Trophoblast cell (in vitro differentiated cells and primary cell): ENCODE data around the gene CDK2AP2. TPM values are rescaled to one million over a fixed set of nuclear protein-coding genes. Genes with fewer than 3 reads are reported as not detected.
"Not testable (repeated sequence)": the region's sequence is repeated elsewhere in the genome, so short reads cannot be mapped to it uniquely, and the experiment has no call there.

Source experiments
- DNase-seq, 2 donors: peaks; one replicate each; pipeline ENCODE4 v3.0.0-alpha.2; 2016
- H2AFZ ChIP-seq: 2 replicates; pipeline ENCODE4 v1.6.1; 2013; ENCODE audit warnings: low read length, moderate library complexity, mild to moderate bottlenecking; ENCODE audit not compliant: insufficient read depth, poor library complexity
- H2AK5ac ChIP-seq: 2 replicates; pipeline ENCODE4 v1.6.1; 2013; ENCODE audit warnings: mild to moderate bottlenecking, low read length
- H2BK120ac ChIP-seq: 2 replicates; pipeline ENCODE4 v1.6.1; 2013; ENCODE audit warnings: low read length, mild to moderate bottlenecking, moderate library complexity; ENCODE audit not compliant: insufficient read depth, poor library complexity
- H2BK12ac ChIP-seq: 2 replicates; pipeline ENCODE4 v1.6.1; 2013; ENCODE audit warnings: mild to moderate bottlenecking, low read length, moderate library complexity
- H2BK5ac ChIP-seq: 2 replicates; pipeline ENCODE4 v1.6.1; 2013; ENCODE audit warnings: low read length, low read depth, moderate library complexity, mild to moderate bottlenecking; ENCODE audit not compliant: poor library complexity
- H3K14ac ChIP-seq: 2 replicates; pipeline ENCODE4 v1.6.1; 2013; ENCODE audit warnings: mild to moderate bottlenecking, low read length
- H3K18ac ChIP-seq: 2 replicates; pipeline ENCODE4 v1.6.1; 2013; ENCODE audit warnings: mild to moderate bottlenecking, low read length
- H3K23ac ChIP-seq: 2 replicates; pipeline ENCODE4 v1.6.1; 2013; ENCODE audit warnings: low read length
- H3K27ac ChIP-seq: 2 replicates; pipeline ENCODE4 v1.5.1; 2013; ENCODE audit warnings: low read depth, mild to moderate bottlenecking, inconsistent platforms, low read length, moderate library complexity
- H3K27me3 ChIP-seq: 2 replicates; pipeline ENCODE4 v1.6.1; 2013; ENCODE audit warnings: inconsistent platforms, mild to moderate bottlenecking, low read length, moderate library complexity; ENCODE audit not compliant: insufficient read depth
- H3K36me3 ChIP-seq, 2 experiments: 1 replicate in 1 of 2; 2 replicates in 1 of 2; pipeline ENCODE4 v1.6.1; 2013; ENCODE audit warnings: low read length in 2 of 2, mild to moderate bottlenecking in 2 of 2, moderate library complexity in 1 of 2; ENCODE audit not compliant: insufficient read depth in 2 of 2, control insufficient read depth in 1 of 2
- H3K4ac ChIP-seq: 2 replicates; pipeline ENCODE4 v1.6.1; 2013; ENCODE audit warnings: low read depth, mild to moderate bottlenecking, low read length, moderate library complexity
- H3K4me1 ChIP-seq, 2 experiments: 1 replicate in 1 of 2; 2 replicates in 1 of 2; pipeline ENCODE4 v1.6.1; 2013; ENCODE audit warnings: low read length in 2 of 2, mild to moderate bottlenecking in 2 of 2, moderate library complexity in 1 of 2; ENCODE audit not compliant: insufficient read depth in 2 of 2, control insufficient read depth in 1 of 2
- H3K4me2 ChIP-seq: 2 replicates; pipeline ENCODE4 v1.6.1; 2013; ENCODE audit warnings: inconsistent platforms, mild to moderate bottlenecking, low read length, moderate library complexity
- H3K4me3 ChIP-seq: 2 replicates; pipeline ENCODE4 v1.5.1; 2013; ENCODE audit warnings: mild to moderate bottlenecking, low read depth, low read length, inconsistent platforms
- H3K79me1 ChIP-seq: one replicate; pipeline ENCODE4 v1.6.1; 2013; ENCODE audit warnings: low read length
- H3K79me2 ChIP-seq: 2 replicates; pipeline ENCODE4 v1.6.1; 2013; ENCODE audit warnings: low read length, mild to moderate bottlenecking; ENCODE audit not compliant: control insufficient read depth, insufficient read depth, poor library complexity
- H3K9ac ChIP-seq: 2 replicates; pipeline ENCODE4 v1.6.1; 2013; ENCODE audit warnings: mild to moderate bottlenecking, low read length
- H3K9me3 ChIP-seq: 2 replicates; pipeline ENCODE4 v1.6.1; 2013; ENCODE audit warnings: low read depth, mild to moderate bottlenecking, control low read depth, inconsistent platforms, low read length; ENCODE audit not compliant: insufficient read depth
- H4K12ac ChIP-seq: 2 replicates; pipeline ENCODE4 v1.6.1; 2013; ENCODE audit warnings: low read depth, mild to moderate bottlenecking, low read length, moderate library complexity
- H4K8ac ChIP-seq: 2 replicates; pipeline ENCODE4 v1.6.1; 2013; ENCODE audit warnings: low read depth, mild to moderate bottlenecking, low read length, moderate library complexity
- H4K91ac ChIP-seq: one replicate; pipeline ENCODE4 v1.6.1; 2013; ENCODE audit warnings: low read depth, mild to moderate bottlenecking, low read length, moderate library complexity
- WGBS: extraction: QIAGEN DNeasy Blood & Tissue Kit; methylation state at CpG from one replicate; pipeline ENCODE4 v1.1.7; 2013; ENCODE audit warnings: missing lambda C conversion rate; ENCODE audit not compliant: insufficient read length, insufficient coverage; ENCODE audit errors: extremely low coverage; 5-methylcytosine and 5-hydroxymethylcytosine counted together
- polyA plus RNA-seq: library from polyadenylated mRNA; stranded (reverse); fragments of 200-250 nt; gene quantifications from 2 replicates; pipeline ENCODE4 v1.2.3, GENCODE V29; 2013

Gene CDK2AP2, protein sequence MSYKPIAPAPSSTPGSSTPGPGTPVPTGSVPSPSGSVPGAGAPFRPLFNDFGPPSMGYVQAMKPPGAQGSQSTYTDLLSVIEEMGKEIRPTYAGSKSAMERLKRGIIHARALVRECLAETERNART
- 117 and 126 TPM in 2 replicates for polyA plus RNA-seq

DNA sequence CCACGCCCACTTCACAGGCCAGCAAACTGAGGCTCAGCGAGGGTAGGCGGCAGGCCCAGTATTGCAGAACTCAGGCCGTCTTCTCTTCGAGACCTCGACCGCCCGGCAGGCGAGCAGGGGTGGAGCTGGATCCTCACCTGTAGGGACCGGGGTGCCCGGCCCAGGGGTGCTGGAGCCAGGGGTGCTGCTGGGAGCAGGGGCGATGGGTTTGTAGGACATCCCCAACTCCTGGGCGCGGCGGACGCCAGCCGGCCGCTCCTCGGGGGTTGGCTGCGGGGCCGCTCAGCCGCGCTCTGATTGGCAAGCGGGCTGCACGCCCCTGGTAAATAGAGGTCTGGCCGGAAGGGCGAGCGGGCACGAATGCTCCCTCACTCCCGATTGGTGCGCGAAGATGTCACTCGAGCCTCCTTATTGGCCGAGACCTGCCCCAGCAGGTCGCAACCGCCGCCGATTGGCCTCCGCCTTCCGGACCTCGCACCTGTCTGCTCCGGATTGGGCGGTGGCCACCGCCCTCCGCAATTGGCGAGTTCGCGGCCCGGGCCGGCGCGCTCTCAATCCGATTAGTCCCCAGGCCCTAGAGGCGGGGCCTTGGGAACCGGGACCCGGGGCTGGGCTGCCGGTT lies at the start of gene CDK2AP2:
Gene CDK2AP2 (minus strand): TSS at position 299 of the 622 bp plus-strand sequence. CDS start 80 bp downstream, at position 219.
- peak within 1 kb of the TSS; percentile 100 for H4K8ac ChIP-seq
- H3K79me1 ChIP-seq: peaks cover 24% of the 10 kb centered on the region
- H2AK5ac ChIP-seq: peak within 1 kb of the TSS; percentile 88
- no CpG with 5 or more reads among the region's 57 CpGs for WGBS
- H3K27me3 ChIP-seq: no peaks in the 10 kb centered on the region
- H3K36me3 ChIP-seq: peaks cover 8 to 11% of the 10 kb centered on the region in 2 experiments
- H3K4ac ChIP-seq: peak within 1 kb of the TSS; percentile 88
- no peak within 1 kb of the TSS for H3K23ac ChIP-seq
- peaks cover 17% of the 10 kb centered on the region for H3K79me2 ChIP-seq
- H3K14ac ChIP-seq: peak within 1 kb of the TSS; percentile 93
- peak within 1 kb of the TSS; percentile 83 for H3K4me2 ChIP-seq
- peak within 1 kb of the TSS; percentile 99 for H3K18ac ChIP-seq
- peak within 1 kb of the TSS; percentile 90 for H3K4me3 ChIP-seq
- H3K4me1 ChIP-seq: peaks cover 23 to 36% of the 10 kb centered on the region in 2 experiments
- peak within 1 kb of the TSS; percentile 94 for H2BK120ac ChIP-seq
- peak; percentile 100 for DNase-seq
- no peaks in the 10 kb centered on the region for H3K9me3 ChIP-seq
- peak within 1 kb of the TSS; percentile 91 for H3K27ac ChIP-seq
- peak within 1 kb of the TSS; percentile 99 for H4K91ac ChIP-seq
- H2BK12ac ChIP-seq: peak within 1 kb of the TSS; percentile 77
- peak within 1 kb of the TSS; percentile 99 for H4K12ac ChIP-seq
- peak within 1 kb of the TSS; percentile 98 for H2BK5ac ChIP-seq
- H3K9ac ChIP-seq: peak within 1 kb of the TSS; percentile 81
- peak within 1 kb of the TSS; percentile 100 for H2AFZ ChIP-seq

DNA sequence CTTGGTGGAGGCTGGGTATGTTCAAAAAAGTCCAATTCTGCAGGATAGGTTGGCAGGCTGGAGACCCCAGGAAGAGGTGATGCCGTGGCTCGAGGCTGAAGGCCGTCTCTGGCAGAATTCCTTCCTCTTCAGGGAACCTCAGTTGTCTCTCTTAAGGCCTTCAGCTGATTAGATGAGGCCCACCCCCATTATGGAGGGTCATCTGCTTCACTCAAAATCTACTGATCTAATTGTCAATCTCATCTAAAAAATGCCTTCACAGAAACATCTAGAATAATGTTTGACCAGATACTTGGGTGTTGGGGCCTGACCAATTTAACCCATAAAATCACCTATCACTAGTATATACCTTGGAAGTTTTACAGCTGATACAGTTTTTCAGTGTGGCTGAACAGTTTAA lies 48.3 kb upstream of the CDK2AP2 start:
- H3K4me1 ChIP-seq: no peaks in the 10 kb centered on the region
- H3K18ac ChIP-seq: no peak overlapping the region
- no peaks in the 10 kb centered on the region for H3K79me1 ChIP-seq
- H3K9me3 ChIP-seq: peaks cover 4% of the 10 kb centered on the region
- H3K23ac ChIP-seq: no peak overlapping the region
- no CpG with 5 or more reads among the region's 3 CpGs for WGBS
- no peak overlapping the region for H2BK5ac ChIP-seq
- H4K12ac ChIP-seq: no peak overlapping the region
- H3K4me2 ChIP-seq: no peak overlapping the region
- no peak overlapping the region for H2BK120ac ChIP-seq
- no peak overlapping the region for H3K4ac ChIP-seq
- H2AFZ ChIP-seq: no peak overlapping the region
- H4K8ac ChIP-seq: no peak overlapping the region
- no peak overlapping the region for H3K14ac ChIP-seq
- no peak overlapping the region for H3K4me3 ChIP-seq
- no peaks in the 10 kb centered on the region for H3K79me2 ChIP-seq
- no peak overlapping the region for H3K27ac ChIP-seq
- H3K9ac ChIP-seq: no peak overlapping the region
- H3K36me3 ChIP-seq: no peaks in the 10 kb centered on the region
- no peaks in the 10 kb centered on the region for H3K27me3 ChIP-seq
- H4K91ac ChIP-seq: no peak overlapping the region
- no peak overlapping the region for H2BK12ac ChIP-seq
- H2AK5ac ChIP-seq: no peak overlapping the region
- no peak for DNase-seq

DNA sequence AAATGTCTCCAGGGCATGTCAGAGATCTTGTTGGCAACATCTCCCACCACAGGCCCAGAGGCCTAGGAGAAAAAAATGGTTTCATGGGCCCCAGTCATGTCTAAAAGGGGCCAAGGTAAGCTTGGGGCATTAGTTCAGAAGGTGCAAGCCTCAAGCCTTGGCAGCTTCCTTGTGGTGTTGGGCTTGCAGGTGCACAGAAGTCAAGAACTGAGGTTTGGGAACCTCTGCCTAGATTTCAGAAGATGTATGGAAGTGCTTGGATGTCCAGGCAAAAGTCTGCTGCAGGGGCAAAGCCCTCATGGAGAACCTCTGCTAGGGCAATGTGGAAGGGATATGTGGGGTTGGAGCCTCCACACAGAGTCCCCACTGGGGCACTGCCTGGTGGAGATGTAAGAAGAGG lies 43.7 kb upstream of the CDK2AP2 start:
- not testable (repeated sequence) for H3K23ac ChIP-seq, H3K36me3 ChIP-seq, H4K8ac ChIP-seq, H3K79me1 ChIP-seq, H3K79me2 ChIP-seq, H2BK12ac ChIP-seq, H2AK5ac ChIP-seq, H3K14ac ChIP-seq, H4K12ac ChIP-seq, H3K27me3 ChIP-seq, H3K4me2 ChIP-seq, H3K4me1 ChIP-seq, DNase-seq, H3K18ac ChIP-seq, H2AFZ ChIP-seq, H3K9ac ChIP-seq, H3K4ac ChIP-seq, H2BK120ac ChIP-seq, H3K9me3 ChIP-seq, H3K27ac ChIP-seq, H2BK5ac ChIP-seq, H4K91ac ChIP-seq, H3K4me3 ChIP-seq

DNA sequence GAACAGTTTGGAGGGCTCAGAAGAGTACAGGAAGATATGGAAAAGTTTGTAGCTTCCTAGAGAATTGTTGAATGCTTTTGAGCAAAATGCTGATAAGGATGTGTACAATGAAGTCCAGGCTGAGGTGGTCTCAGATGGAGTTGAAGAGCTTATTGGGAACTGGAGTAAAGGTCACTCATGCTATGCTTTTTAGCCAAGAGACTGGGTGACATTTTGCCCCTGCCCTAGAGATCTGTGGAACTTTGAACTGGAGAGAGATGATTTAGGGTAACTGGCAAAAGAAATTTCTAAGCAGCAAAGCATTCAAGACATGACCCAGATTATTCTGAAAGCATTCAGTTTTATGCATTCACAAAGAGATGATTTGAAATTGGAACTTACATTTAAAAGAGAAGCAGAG lies 43.2 kb upstream of the CDK2AP2 start:
- H3K27ac ChIP-seq: no peak overlapping the region
- H2BK12ac ChIP-seq: no peak overlapping the region
- H2AK5ac ChIP-seq: no peak overlapping the region
- peaks cover 4% of the 10 kb centered on the region for H3K9me3 ChIP-seq
- no peak for DNase-seq
- no peak overlapping the region for H2BK120ac ChIP-seq
- no peak overlapping the region for H3K23ac ChIP-seq
- H3K79me2 ChIP-seq: no peaks in the 10 kb centered on the region
- H2AFZ ChIP-seq: no peak overlapping the region
- H3K4me2 ChIP-seq: no peak overlapping the region
- H3K27me3 ChIP-seq: no peaks in the 10 kb centered on the region
- no peak overlapping the region for H4K8ac ChIP-seq
- no peak overlapping the region for H3K9ac ChIP-seq
- no peak overlapping the region for H4K12ac ChIP-seq
- H2BK5ac ChIP-seq: no peak overlapping the region
- no peaks in the 10 kb centered on the region for H3K36me3 ChIP-seq
- no peaks in the 10 kb centered on the region for H3K4me1 ChIP-seq
- no peak overlapping the region for H3K4ac ChIP-seq
- H3K79me1 ChIP-seq: no peaks in the 10 kb centered on the region
- no peak overlapping the region for H3K14ac ChIP-seq
- no peak overlapping the region for H3K18ac ChIP-seq
- no peak overlapping the region for H3K4me3 ChIP-seq
- no peak overlapping the region for H4K91ac ChIP-seq
